ENCODE measurements around the gene CISH.

CISH gene

DNA sequence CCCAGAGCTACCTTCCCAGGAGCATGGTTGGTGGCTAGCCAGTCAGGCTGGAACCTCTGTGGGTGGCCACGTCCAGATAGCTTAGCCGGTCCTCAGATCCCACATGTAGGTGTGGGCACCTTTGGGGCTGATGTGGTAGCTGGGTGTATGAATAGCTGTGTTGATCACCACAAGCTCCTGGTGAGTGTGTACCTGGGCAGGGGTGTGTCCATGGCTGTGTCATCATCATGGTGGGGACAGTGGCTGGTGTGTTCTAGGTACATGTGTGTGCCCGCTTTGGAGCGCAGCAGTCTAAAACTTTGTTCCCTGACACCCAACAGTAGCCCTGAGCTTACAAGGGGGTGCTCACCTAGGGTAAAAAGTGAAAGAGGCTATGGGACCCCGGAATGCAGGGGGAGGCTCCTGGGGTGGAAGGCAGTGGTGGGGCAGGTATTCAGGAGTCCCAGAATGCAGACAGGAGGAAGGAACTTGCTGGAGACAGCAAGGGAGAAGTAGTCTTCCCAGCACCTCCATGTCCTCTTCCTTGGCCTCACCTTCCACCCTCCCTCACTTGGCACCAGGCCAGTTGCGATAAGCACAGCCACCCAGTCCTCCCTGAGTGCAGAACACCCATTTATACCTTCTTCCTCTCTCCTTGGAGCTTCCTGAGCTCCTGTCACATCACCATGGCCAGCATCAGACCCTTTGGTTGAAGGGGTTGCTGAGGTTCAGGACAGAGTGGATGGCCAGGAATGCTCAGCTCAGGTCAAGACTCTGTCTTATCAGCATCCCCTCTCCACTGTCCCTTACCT lies 1.2 kb downstream of the CISH start:
- no peak overlapping the region for H3K4ac ChIP-seq (ENCODE audit: low read depth, low read length)
- peak overlapping the region; percentile 6 for H3K4me3 ChIP-seq (ENCODE audit: low read depth, low read length)
- H2AK5ac ChIP-seq (ENCODE audit: low read length): no peak overlapping the region
- H2AFZ ChIP-seq (ENCODE audit: insufficient read depth, low read length, poor library complexity): no peak overlapping the region
- no peak overlapping the region for H2BK12ac ChIP-seq (ENCODE audit: low read length)
- peaks cover 9 to 12% of the 10 kb centered on the region in 2 experiments for H3K4me1 ChIP-seq (ENCODE audit: control insufficient read depth in 1 of 2, insufficient read depth in 2 of 2, low read length in 2 of 2)
- no CpG with 5 or more reads among the region's 6 CpGs for WGBS (ENCODE audit: extremely low coverage, insufficient coverage, insufficient read length)
- no peak overlapping the region for H4K91ac ChIP-seq (ENCODE audit: low read depth, low read length)
- H3K36me3 ChIP-seq (ENCODE audit: control insufficient read depth in 1 of 2, insufficient read depth in 2 of 2, low read length in 2 of 2): peaks cover 14% of the 10 kb centered on the region in 2 experiments
- H2BK120ac ChIP-seq (ENCODE audit: insufficient read depth, low read length, poor library complexity): no peak overlapping the region
- no peak for DNase-seq
- H3K9me3 ChIP-seq (ENCODE audit: insufficient read depth, low read depth, low read length): peaks cover 5% of the 10 kb centered on the region
- no peak overlapping the region for H4K12ac ChIP-seq (ENCODE audit: low read depth, low read length)
- no peak overlapping the region for H3K18ac ChIP-seq (ENCODE audit: low read length)
- H2BK5ac ChIP-seq (ENCODE audit: low read depth, low read length, poor library complexity): no peak overlapping the region
- H3K27me3 ChIP-seq (ENCODE audit: insufficient read depth, low read length): no peaks in the 10 kb centered on the region
- H3K27ac ChIP-seq (ENCODE audit: low read depth, low read length): no peak overlapping the region
- no peak overlapping the region for H4K8ac ChIP-seq (ENCODE audit: low read depth, low read length)
- H3K23ac ChIP-seq (ENCODE audit: low read length): no peak overlapping the region
- no peak overlapping the region for H3K9ac ChIP-seq (ENCODE audit: low read length)
- peaks cover 3% of the 10 kb centered on the region for H3K79me2 ChIP-seq (ENCODE audit: control insufficient read depth, insufficient read depth, low read length, poor library complexity)
- H3K4me2 ChIP-seq (ENCODE audit: low read length): peak overlapping the region; percentile 76
- H3K79me1 ChIP-seq (ENCODE audit: low read length): peaks cover 6% of the 10 kb centered on the region
- no peak overlapping the region for H3K14ac ChIP-seq (ENCODE audit: low read length)

DNA sequence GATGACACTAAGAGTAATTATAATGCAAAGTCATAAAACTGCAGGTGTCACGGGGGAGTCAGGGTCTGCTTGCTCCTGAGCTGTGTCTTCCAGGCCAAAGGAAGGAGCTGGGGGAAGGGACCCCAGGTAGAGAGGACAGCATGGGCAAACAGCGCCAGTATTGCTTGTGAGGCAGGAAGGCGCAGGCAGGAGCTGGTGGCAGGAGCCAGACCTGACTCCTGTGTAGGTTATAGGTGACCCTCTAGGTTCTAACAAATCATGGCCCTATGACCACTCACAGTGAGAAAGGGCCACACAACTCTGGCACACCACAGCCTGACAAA lies 1.9 kb downstream of the CISH start:
- no CpG with 5 or more reads among the region's 3 CpGs for WGBS (ENCODE audit: extremely low coverage, insufficient coverage, insufficient read length)
- Histone ChIP-seq H3K4me1 (ENCODE audit: control insufficient read depth in 1 of 2, insufficient read depth in 2 of 2, low read length in 2 of 2) (peaks cover 9 to 12% of the 10 kb centered on the region in 2 experiments), H2AK5ac (ENCODE audit: low read length) (no peak overlapping the region), H3K9ac (ENCODE audit: low read length) (no peak overlapping the region), H3K18ac (ENCODE audit: low read length) (no peak overlapping the region), H2BK12ac (ENCODE audit: low read length) (no peak overlapping the region), H3K4ac (ENCODE audit: low read depth, low read length) (no peak overlapping the region), H4K12ac (ENCODE audit: low read depth, low read length) (no peak overlapping the region), H2BK5ac (ENCODE audit: low read depth, low read length, poor library complexity) (no peak overlapping the region), H3K79me1 (ENCODE audit: low read length) (peaks cover 6% of the 10 kb centered on the region), H3K27ac (ENCODE audit: low read depth, low read length) (no peak overlapping the region), H3K4me2 (ENCODE audit: low read length) (no peak overlapping the region), H3K4me3 (ENCODE audit: low read depth, low read length) (no peak overlapping the region), H2AFZ (ENCODE audit: insufficient read depth, low read length, poor library complexity) (no peak overlapping the region), H3K79me2 (ENCODE audit: control insufficient read depth, insufficient read depth, low read length, poor library complexity) (peaks cover 3% of the 10 kb centered on the region), H3K36me3 (ENCODE audit: control insufficient read depth in 1 of 2, insufficient read depth in 2 of 2, low read length in 2 of 2) (peaks cover 14% of the 10 kb centered on the region in 2 experiments), H4K8ac (ENCODE audit: low read depth, low read length) (no peak overlapping the region), H3K27me3 (ENCODE audit: insufficient read depth, low read length) (no peaks in the 10 kb centered on the region), H2BK120ac (ENCODE audit: insufficient read depth, low read length, poor library complexity) (no peak overlapping the region), H3K14ac (ENCODE audit: low read length) (no peak overlapping the region), H3K23ac (ENCODE audit: low read length) (no peak overlapping the region), H4K91ac (ENCODE audit: low read depth, low read length) (no peak overlapping the region), H3K9me3 (ENCODE audit: insufficient read depth, low read depth, low read length) (peaks cover 5% of the 10 kb centered on the region)
- DNase-seq: no peak

DNA sequence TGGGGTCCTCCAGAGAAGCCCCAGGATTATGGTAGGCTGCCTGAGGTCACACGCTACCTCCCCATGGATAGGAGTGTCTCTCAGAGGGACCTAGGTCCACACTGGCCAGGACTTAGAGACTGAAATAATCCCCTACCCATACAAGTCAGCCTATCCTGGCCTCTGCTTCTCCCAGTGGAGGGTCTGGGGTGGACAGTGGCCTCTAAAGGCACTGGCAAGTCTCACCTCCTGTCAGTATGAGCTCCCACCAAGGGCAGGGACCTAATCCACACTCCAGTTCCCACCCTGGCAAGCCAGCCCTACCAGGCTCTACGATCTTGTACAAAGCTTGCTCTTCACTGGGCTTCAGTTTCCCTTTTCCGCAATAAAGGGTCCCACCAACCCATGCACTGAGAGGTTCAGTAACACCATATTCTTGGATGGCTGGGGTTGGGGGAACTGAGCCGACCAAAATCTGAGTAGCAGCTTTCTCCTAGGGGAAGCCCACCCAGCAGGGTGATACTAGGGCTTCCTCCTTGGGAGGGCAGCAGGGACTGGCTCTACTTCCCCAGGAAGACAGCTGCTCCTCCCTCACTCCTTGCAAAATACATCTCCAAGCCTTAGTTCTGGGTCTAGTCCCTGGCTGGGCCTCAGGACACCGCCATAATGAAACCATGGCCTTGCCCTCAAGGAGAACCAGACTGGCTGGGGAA lies 2.4 kb downstream of the CISH start:
- no peak overlapping the region for H4K12ac ChIP-seq (ENCODE audit: low read depth, low read length)
- WGBS (ENCODE audit: extremely low coverage, insufficient coverage, insufficient read length): no CpG with 5 or more reads among the region's 5 CpGs
- no peak overlapping the region for H2AFZ ChIP-seq (ENCODE audit: insufficient read depth, low read length, poor library complexity)
- peaks cover 14% of the 10 kb centered on the region in 2 experiments for H3K36me3 ChIP-seq (ENCODE audit: control insufficient read depth in 1 of 2, insufficient read depth in 2 of 2, low read length in 2 of 2)
- H4K91ac ChIP-seq (ENCODE audit: low read depth, low read length): no peak overlapping the region
- DNase-seq: no peak
- no peak overlapping the region for H3K4me2 ChIP-seq (ENCODE audit: low read length)
- no peak overlapping the region for H4K8ac ChIP-seq (ENCODE audit: low read depth, low read length)
- no peak overlapping the region for H3K18ac ChIP-seq (ENCODE audit: low read length)
- H2AK5ac ChIP-seq (ENCODE audit: low read length): no peak overlapping the region
- H3K14ac ChIP-seq (ENCODE audit: low read length): no peak overlapping the region
- H3K9ac ChIP-seq (ENCODE audit: low read length): no peak overlapping the region
- H2BK5ac ChIP-seq (ENCODE audit: low read depth, low read length, poor library complexity): no peak overlapping the region
- no peaks in the 10 kb centered on the region for H3K27me3 ChIP-seq (ENCODE audit: insufficient read depth, low read length)
- peaks cover 6% of the 10 kb centered on the region for H3K79me1 ChIP-seq (ENCODE audit: low read length)
- H3K9me3 ChIP-seq (ENCODE audit: insufficient read depth, low read depth, low read length): peaks cover 5% of the 10 kb centered on the region
- no peak overlapping the region for H2BK120ac ChIP-seq (ENCODE audit: insufficient read depth, low read length, poor library complexity)
- H3K4me1 ChIP-seq (ENCODE audit: control insufficient read depth in 1 of 2, insufficient read depth in 2 of 2, low read length in 2 of 2): peaks cover 9 to 12% of the 10 kb centered on the region in 2 experiments
- H3K27ac ChIP-seq (ENCODE audit: low read depth, low read length): no peak overlapping the region
- no peak overlapping the region for H3K23ac ChIP-seq (ENCODE audit: low read length)
- H3K4ac ChIP-seq (ENCODE audit: low read depth, low read length): no peak overlapping the region
- peaks cover 3% of the 10 kb centered on the region for H3K79me2 ChIP-seq (ENCODE audit: control insufficient read depth, insufficient read depth, low read length, poor library complexity)
- no peak overlapping the region for H3K4me3 ChIP-seq (ENCODE audit: low read depth, low read length)
- H2BK12ac ChIP-seq (ENCODE audit: low read length): no peak overlapping the region

DNA sequence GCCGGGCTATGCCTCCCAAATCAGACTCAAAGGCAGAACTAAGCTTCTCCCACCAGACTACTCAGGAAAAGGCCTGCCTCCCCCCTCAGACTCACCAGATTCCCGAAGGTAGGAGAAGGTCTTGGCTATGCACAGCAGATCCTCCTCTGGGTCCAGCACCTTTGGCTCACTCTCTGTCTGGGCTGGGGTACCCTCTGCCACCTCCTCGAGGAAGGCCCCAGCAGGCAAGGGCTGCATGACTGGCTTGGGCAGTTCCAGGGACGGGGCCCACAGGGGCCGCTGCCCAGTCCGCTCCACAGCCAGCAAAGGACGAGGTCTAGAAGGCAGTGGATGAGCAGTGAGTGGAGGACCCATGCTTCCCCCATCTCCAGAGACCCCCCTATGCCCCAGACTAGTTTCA lies 3.3 kb downstream of the CISH start:
- no CpG with 5 or more reads among the region's 7 CpGs for WGBS (ENCODE audit: extremely low coverage, insufficient coverage, insufficient read length)
- Histone ChIP-seq H2BK120ac (ENCODE audit: insufficient read depth, low read length, poor library complexity) (no peak overlapping the region), H2BK12ac (ENCODE audit: low read length) (no peak overlapping the region), H3K27ac (ENCODE audit: low read depth, low read length) (no peak overlapping the region), H3K4me1 (ENCODE audit: control insufficient read depth in 1 of 2, insufficient read depth in 2 of 2, low read length in 2 of 2) (peaks cover 9 to 12% of the 10 kb centered on the region in 2 experiments), H3K14ac (ENCODE audit: low read length) (no peak overlapping the region), H3K18ac (ENCODE audit: low read length) (no peak overlapping the region), H3K4me3 (ENCODE audit: low read depth, low read length) (no peak overlapping the region), H3K9ac (ENCODE audit: low read length) (no peak overlapping the region), H3K4ac (ENCODE audit: low read depth, low read length) (no peak overlapping the region), H3K4me2 (ENCODE audit: low read length) (no peak overlapping the region), H3K27me3 (ENCODE audit: insufficient read depth, low read length) (no peaks in the 10 kb centered on the region), H2AFZ (ENCODE audit: insufficient read depth, low read length, poor library complexity) (no peak overlapping the region), H3K36me3 (ENCODE audit: control insufficient read depth in 1 of 2, insufficient read depth in 2 of 2, low read length in 2 of 2) (peaks cover 14% of the 10 kb centered on the region in 2 experiments), H4K91ac (ENCODE audit: low read depth, low read length) (no peak overlapping the region), H4K12ac (ENCODE audit: low read depth, low read length) (no peak overlapping the region), H4K8ac (ENCODE audit: low read depth, low read length) (no peak overlapping the region), H3K79me2 (ENCODE audit: control insufficient read depth, insufficient read depth, low read length, poor library complexity) (peaks cover 3% of the 10 kb centered on the region), H2BK5ac (ENCODE audit: low read depth, low read length, poor library complexity) (no peak overlapping the region), H3K23ac (ENCODE audit: low read length) (no peak overlapping the region), H2AK5ac (ENCODE audit: low read length) (no peak overlapping the region), H3K79me1 (ENCODE audit: low read length) (peaks cover 6% of the 10 kb centered on the region), H3K9me3 (ENCODE audit: insufficient read depth, low read depth, low read length) (peaks cover 5% of the 10 kb centered on the region)
- no peak for DNase-seq

All from trophoblast cell (in vitro differentiated cells and primary cell).